ENCODE data around the gene EPHB1.

EPHB1 gene

GRCh38 chr3:135172191-135172869 lies 377.3 kb downstream of the EPHB1 start:
- in situ Hi-C loops (cut with HindIII; ENCODE audit: low sequenced_read_pairs): no loop called here

GRCh38 chr3:135175728-135176277 lies 380.7 kb downstream of the EPHB1 start:
- in situ Hi-C loops (cut with HindIII; ENCODE audit: low sequenced_read_pairs): no loop called here

- in situ Hi-C loops (cut with HindIII; ENCODE audit: low sequenced_read_pairs): no loop called here
These were observed 381.8 kb downstream of the EPHB1 start for GRCh38 chr3:135176881-135177280.

GRCh38 chr3:135178566-135178965 lies 383.5 kb downstream of the EPHB1 start:
- in situ Hi-C loops (cut with HindIII; ENCODE audit: low sequenced_read_pairs): no loop called here

- in situ Hi-C loops (cut with HindIII; ENCODE audit: low sequenced_read_pairs): no loop called here
These were observed 386.3 kb downstream of the EPHB1 start for GRCh38 chr3:135181408-135181807.

- in situ Hi-C loops (cut with HindIII; ENCODE audit: low sequenced_read_pairs): no loop called here
These were observed 387.4 kb downstream of the EPHB1 start for GRCh38 chr3:135182364-135182998.

- in situ Hi-C loops (cut with HindIII; ENCODE audit: low sequenced_read_pairs): no loop called here
These were observed 395.6 kb downstream of the EPHB1 start for GRCh38 chr3:135190658-135191057.

- in situ Hi-C loops (cut with HindIII; ENCODE audit: low sequenced_read_pairs): no loop called here
These were observed 396.6 kb downstream of the EPHB1 start for GRCh38 chr3:135191708-135192107.

- in situ Hi-C loops (cut with HindIII; ENCODE audit: low sequenced_read_pairs): no loop called here
These were observed 397.9 kb downstream of the EPHB1 start for GRCh38 chr3:135192929-135193328.

- in situ Hi-C loops (cut with HindIII; ENCODE audit: low sequenced_read_pairs): no loop called here
These were observed 402.2 kb downstream of the EPHB1 start for GRCh38 chr3:135197246-135197645.

GRCh38 chr3:135197856-135198255 lies 402.8 kb downstream of the EPHB1 start:
- in situ Hi-C loops (cut with HindIII; ENCODE audit: low sequenced_read_pairs): no loop called here

GRCh38 chr3:135199137-135199536 lies 404.1 kb downstream of the EPHB1 start:
- in situ Hi-C loops (cut with HindIII; ENCODE audit: low sequenced_read_pairs): no loop called here

- in situ Hi-C loops (cut with HindIII; ENCODE audit: low sequenced_read_pairs): no loop called here
These were observed 408.0 kb downstream of the EPHB1 start for GRCh38 chr3:135203026-135203425.

GRCh38 chr3:135213213-135213612 lies 418.2 kb downstream of the EPHB1 start:
- in situ Hi-C loops (cut with HindIII; ENCODE audit: low sequenced_read_pairs): no loop called here

- in situ Hi-C loops (cut with HindIII; ENCODE audit: low sequenced_read_pairs): no loop called here
These were observed 418.8 kb downstream of the EPHB1 start for GRCh38 chr3:135213822-135214221.

GRCh38 chr3:135214400-135214799 lies 419.3 kb downstream of the EPHB1 start:
- in situ Hi-C loops (cut with HindIII; ENCODE audit: low sequenced_read_pairs): no loop called here

- in situ Hi-C loops (cut with HindIII; ENCODE audit: low sequenced_read_pairs): no loop called here
These were observed 420.5 kb downstream of the EPHB1 start for GRCh38 chr3:135215516-135215915.

GRCh38 chr3:135216659-135217058 lies 421.6 kb downstream of the EPHB1 start:
- in situ Hi-C loops (cut with HindIII; ENCODE audit: low sequenced_read_pairs): no loop called here

GRCh38 chr3:135217730-135218129 lies 422.7 kb downstream of the EPHB1 start:
- in situ Hi-C loops (cut with HindIII; ENCODE audit: low sequenced_read_pairs): no loop called here

GRCh38 chr3:135218304-135218703 lies 423.2 kb downstream of the EPHB1 start:
- in situ Hi-C loops (cut with HindIII; ENCODE audit: low sequenced_read_pairs): no loop called here

GRCh38 chr3:135218782-135219181 lies 423.7 kb downstream of the EPHB1 start:
- in situ Hi-C loops (cut with HindIII; ENCODE audit: low sequenced_read_pairs): no loop called here

- in situ Hi-C loops (cut with HindIII; ENCODE audit: low sequenced_read_pairs): no loop called here
These were observed 429.8 kb downstream of the EPHB1 start for GRCh38 chr3:135224815-135225362.

Data from DLD1 (cell line).